SKM-1 (cell line): ENCODE measurements around the gene ABCA7.
"Not testable (repeated sequence)": the region's sequence is repeated elsewhere in the genome, so short reads cannot be mapped to it uniquely, and the experiment has no call there.

ENCODE experiments used
- DNase-seq: peaks from one replicate; lab custom pipeline; 2025; ENCODE audit not compliant: unreplicated experiment; lab: John Stamatoyannopoulos, UW

Gene ABCA7

DNA sequence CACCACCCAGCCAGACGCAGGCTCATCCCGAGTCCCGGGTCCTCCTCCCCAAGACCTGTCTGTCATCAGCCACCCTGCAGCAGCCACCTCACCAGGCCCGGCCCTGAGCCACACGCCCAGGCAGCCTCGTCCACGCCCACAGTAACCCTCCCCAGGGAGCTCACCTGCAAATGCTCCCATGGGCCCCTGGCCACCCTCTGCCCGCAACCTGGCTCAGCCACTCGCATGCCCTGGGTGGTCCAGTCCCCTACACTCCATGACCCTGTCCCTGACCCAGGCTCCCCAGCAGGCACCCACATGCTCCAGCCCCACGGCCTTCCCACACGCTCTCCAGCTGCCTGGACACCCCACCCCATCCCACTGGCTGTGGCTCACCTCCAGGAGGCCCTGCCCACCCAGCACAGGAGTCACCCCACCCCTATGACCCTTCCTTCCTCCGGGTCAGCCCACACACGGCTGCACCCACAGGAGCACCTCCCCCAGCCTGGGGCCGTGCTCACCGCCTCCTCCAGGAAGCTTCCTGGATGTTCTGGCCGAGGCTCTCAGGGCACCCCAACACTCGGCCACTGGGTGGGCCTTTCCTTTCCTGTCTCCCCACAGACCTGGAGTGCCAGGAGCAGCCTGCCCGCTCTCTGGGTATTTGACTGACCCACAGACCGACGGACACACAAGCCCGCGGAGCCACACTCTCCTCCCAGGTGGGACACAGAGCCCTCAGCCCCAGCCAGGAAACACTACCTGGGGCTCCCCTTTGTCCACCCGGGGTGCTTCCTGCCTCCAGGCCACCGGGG lies 22.6 kb upstream of the ABCA7 start:
- DNase-seq = no peak

DNA sequence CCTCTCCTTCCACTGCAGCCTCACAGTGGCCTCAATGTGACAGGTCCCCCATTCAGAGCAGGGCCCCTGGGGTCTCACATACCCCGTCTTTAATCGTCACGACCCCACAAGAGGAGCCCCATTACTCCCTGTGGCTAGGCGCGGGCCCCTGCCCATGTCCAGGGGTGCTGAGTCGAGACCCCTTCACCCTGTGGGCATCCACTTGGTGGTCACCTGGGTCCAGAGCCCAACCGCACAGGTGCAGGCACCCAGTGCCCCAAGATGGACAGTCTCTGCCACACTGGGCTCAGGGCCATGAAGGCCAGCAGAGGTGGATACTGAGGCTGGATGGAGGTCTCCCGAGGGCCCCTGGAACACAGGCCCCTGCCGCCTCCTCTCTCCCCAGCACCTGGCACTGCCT lies 22.0 kb upstream of the ABCA7 start:
- DNase-seq = no peak

DNA sequence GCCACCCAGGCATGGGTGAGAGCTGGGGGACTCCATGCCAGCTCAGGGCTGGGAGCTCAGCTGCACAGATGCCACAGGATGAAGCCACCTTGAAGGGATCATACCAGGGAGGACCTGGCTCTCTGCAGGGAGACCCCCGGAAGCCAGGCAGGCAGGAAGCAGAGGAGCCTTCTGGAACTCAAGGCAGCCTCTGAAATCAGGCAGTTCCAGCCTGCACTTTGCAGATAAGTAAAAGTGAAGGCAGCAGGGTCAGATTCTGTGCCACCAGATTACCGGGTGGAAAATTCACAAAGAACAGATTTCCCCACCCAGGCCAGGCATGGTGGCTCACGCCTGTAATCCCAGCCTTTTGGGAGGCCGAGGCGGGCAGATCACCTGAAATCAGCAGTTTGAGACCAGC lies 21.5 kb upstream of the ABCA7 start:
- no peak for DNase-seq

DNA sequence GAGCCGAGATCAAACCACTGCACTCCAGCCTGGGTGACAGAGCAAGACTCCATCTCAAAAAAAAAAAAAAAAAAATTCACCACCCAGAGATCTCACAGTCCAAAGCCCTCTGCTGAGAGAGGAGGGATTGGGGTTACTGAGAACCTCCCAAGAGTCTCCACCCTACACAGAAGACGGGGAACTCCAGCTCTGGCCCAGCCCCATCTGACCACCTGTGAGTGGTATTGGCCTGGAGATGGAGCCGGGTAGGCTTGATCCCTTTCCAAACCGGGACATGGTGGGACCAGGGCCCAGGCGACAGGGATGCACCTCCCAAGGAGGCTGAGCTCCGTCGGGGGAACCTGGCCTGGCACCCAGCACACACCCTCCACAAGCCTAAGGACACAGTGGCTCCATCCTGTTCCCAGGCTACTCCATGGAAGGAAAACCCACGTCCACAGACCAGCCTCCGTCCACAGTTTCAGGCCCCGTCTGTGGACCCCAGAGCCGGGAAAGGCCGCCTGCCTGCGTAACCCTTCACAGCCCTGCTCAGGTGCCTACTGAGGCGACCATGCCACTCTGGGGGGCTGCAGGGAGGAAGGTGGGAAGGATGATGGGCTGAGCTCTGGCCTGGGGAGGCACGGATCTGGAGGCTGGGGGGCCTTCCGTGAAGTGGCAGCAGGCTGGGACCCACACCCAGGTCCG lies 20.8 kb upstream of the ABCA7 start:
- no peak for DNase-seq

DNA sequence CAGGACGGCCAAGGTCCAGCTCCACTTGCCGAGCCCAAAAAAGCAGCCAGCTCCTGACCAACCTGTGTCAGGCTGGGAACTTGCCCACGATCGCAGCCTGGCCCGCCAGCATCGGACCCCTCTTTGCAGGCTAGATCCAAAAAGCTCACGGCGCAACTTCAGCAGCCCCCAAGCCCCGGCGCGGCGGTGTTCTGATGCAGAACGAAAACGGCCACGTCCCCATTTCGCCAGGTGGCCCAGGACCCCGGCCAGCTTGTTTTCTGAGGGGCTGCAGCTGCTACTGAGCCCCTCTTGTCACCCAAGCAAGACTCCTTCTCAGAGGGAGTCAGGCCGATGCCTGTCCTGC lies 20.3 kb upstream of the ABCA7 start:
- DNase-seq = no peak

DNA sequence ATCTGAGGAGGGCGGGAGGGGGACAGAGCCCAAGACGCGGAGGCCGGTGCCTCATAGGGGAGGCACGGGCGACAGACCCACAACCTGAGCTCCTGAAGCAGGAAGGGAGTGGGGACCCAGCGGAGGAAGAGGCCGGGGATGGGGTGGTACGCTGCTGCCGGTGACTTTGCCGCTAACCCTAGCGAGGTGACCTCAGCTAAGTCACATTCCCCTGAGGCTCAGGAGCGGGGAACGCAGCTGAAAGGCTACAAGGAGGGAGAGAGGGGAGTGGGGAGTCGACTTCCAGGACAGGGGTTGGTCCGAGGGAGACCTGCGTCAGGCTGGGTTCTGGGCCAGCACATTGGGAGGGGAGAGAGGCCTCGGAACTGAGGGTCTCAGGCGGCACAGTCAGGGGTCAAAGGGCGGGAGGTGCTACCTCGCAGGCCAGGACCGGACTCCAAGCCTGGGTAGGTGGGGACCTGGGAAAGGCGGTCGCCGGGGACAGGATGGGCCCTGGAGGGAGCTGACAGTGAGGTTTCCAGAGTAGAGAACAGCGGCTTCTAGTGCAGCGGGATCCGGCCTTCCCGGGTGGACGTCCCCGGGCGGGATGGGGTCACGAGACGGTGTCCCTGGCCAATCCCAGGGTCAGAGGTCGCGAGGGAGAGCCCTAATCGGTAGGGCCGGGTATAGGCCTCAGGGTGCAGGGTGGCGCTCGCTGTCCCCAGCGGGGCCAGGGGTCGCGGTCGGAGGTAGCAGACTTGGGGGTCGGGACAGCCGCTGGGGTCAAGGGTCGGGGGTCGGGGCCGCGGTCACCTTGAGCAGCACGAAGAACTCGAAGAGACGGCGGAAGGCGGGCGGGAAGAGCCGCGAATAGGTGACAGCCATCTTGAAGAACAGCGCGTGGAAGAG lies 19.7 kb upstream of the ABCA7 start:
- no peak for DNase-seq

DNA sequence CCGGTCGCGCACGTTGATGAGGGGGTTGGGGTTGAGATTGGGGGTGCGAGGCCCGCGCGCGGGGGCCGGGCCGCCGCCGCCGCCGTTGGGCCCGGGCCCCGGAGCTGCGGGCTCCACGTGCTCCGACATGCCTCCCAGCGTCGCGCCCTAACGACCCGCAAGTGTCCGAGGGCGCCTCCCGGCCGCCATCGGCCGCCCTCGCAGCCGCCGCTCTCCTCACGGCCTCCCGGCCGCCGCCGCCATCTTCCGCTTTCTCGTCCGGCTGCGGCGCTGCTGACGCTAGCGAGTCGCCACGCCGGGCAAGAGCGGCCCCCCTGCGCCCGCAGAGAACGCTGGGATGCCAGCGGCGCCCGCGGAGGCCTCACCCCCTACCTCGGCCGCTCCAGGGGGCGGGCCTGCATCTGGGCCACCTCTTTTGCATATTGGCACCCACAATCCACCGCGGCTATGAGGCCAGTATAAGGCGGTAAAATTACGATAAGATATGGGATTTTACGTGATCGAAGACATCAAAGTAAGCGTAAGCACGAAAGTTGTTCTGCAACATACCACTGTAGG lies 19.0 kb upstream of the ABCA7 start, which contains the start of gene TMEM259:
Gene TMEM259, minus strand, starts transcription at position 256 of the 558 bp plus-strand sequence. Its CDS starts 127 bp downstream, at position 129.
- peak; percentile 90 for DNase-seq

DNA sequence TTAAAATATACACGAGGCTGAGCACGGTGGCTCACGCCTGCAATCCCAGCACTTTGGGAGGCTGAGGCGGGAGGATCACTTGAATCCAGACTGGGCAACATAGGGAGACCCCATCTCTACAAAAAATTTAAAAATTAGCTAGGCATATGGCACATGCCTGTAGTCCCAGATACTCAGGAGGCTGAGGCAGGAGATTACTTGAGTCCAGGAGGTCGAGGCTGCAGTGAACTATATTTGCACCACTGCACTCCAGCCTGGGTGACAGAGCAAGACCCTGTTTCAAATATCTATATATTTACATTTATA lies 16.1 kb upstream of the ABCA7 start:
- DNase-seq = not testable (repeated sequence)

DNA sequence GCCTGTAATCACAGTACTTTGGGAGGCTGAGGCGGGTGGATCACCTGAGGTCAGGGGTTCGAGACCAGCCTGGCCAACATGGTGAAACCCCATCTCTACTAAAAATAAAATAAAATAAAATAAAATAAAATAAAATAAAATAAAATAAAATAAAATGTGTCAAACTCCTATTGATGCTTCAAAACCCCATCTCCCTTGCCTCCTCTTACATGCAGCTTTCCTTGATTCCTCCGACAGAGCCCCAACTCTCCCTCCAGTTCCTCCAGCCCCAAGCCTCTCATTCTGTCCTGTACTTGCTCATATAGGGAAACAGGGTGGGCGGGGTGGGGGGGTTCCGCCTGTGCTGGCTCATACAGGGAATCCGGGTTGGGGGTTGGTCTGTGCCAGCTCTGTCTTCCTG lies 14.8 kb upstream of the ABCA7 start:
- DNase-seq = not testable (repeated sequence)

DNA sequence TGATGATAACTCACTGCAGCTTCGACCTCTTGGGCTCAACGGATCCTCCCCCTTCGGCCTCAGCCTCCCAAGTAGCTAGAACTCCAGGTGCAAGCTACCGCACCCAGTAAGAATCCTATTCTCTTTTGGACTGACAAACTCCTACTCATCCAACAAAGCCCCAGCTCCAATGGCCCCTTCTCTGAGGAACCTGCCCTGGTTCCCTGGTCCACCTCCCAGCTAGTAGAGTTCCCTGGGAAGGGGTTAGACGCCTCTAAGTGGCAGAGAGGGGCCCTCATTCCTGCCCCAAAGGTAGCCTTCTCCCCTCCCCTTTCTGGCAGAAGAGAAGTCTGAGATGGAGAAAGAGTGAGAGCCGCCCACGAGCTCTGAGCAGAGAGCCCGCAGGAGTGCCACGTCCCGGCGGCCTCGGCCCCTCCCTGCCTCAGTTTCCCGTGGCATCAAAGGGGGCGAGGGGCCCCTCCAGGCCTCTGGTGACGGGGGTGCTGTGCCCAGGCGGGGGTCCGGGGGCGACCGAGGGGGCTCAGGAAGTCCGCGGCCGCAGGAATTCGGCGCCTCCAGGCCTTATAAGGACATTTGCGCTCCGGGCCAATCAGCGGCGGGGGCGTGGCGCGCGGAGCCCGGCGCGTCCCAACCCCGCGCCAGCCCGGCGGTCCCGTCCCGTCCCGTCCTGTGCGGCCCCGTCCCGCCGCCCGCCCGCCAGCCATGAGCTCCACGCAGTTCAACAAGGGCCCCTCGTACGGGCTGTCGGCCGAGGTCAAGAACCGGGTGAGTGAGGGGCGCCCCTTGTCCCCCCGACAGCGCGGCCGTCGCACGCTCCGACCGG lies 13.7 kb upstream of the ABCA7 start, which contains the start of gene CNN2:
Gene CNN2, plus strand, starts transcription at position 649 of the 823 bp plus-strand sequence. Its CDS starts 54 bp downstream, at position 703.
- DNase-seq = peak; percentile 29

DNA sequence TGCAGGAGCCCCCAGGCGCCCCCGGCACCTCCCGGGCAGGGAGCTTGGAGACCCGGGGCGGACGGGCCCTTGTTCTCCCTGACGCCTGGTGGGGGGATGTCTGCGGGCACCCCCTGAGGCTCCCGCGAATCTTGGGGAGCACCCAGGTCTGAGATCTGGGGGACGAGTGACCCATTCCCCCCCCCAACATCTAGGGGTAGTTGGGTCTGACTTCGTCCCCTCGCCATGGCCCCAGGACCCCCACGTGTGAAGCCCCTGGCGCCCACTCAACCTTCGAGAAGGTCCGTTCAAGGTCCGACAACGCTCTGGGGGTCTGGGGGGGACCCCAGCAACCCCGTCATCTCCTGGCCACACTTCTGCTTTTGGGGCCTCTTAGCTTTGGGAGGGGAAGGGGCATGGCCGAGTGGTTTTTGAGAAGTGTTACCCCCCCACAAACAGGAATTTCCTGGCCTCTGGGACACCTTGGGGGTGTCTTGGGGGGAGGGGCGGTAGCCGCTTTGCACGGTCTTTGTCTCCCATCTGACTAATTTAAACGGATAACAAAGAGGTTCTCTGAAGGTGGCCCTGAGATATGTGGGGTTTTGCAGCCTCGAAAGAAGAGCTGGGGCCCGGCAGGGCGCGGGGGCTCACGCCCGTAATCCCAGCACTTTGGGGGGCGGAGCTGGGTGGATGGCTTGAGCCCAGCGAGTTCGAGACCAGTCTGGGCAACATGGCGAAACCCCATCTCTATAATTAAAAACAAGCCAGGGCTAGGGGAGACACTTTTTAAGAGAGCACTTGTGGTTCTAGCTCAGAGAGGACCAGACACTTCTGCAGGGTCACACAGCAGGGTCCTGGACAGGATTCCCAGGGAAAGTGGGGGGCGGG lies 12.9 kb upstream of the ABCA7 start:
- no peak for DNase-seq

DNA sequence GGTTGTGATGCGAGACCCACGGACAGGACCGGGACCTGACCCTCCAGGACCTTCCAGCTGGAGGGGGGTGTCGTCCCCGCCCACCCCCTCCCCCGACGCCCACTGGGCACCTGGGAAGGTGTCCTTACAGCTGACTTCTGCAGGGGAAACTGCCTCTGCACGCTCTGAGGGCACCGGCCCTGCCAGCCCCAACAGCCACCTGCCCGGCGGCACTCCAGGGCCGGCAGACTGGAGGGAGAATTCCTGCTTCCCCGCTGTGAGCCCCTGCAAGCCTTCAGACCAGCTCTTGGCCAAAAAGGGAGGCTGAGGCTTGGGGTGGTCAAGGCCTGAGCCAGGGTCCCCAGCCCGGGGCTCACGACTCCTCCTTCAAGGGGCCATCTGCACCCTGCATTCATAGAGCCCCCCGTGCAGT lies 12.3 kb upstream of the ABCA7 start:
- DNase-seq = no peak

DNA sequence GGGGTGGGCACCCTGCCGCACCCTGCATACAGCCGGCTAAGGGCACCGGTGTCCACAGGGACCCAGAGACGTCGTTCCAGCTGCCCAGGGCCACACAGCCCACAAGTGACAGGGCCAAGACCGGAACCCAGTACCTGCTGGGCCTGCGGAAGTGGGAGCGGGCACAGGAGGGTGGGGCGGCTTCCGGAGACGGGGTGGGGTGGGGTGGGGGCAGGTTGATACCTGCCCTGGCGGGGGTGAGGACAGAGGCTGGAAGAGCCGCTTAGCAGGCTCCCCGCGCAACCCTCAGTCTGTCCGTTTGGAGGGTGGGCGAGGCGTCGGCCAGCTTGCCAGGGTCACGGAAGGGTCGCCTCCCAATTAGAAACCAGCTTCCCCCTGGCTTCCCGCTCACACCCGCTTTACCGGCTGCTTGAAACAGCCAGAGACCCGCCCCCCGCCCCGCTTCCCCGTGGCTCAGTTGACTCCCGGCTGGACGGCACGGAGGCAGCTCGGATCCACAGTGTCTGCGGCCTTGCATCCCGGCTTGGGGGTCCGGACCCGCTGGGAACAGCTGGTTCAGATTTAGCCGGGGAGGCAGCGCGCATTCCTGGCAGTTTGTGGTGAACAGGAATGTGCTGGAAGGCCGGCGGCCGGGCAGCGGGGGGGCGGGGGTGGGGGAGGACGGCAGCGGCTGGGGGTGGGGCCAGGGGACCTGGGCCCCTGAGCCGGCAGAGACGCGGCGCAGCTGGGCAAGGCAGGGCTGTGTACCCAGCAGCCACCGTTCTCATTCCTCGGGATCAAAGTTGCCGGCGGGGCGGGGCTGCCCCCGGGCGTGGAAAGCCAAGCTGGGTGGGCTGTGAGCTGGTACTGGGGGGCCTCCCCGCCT lies 11.6 kb upstream of the ABCA7 start:
- peak; percentile 53 for DNase-seq

DNA sequence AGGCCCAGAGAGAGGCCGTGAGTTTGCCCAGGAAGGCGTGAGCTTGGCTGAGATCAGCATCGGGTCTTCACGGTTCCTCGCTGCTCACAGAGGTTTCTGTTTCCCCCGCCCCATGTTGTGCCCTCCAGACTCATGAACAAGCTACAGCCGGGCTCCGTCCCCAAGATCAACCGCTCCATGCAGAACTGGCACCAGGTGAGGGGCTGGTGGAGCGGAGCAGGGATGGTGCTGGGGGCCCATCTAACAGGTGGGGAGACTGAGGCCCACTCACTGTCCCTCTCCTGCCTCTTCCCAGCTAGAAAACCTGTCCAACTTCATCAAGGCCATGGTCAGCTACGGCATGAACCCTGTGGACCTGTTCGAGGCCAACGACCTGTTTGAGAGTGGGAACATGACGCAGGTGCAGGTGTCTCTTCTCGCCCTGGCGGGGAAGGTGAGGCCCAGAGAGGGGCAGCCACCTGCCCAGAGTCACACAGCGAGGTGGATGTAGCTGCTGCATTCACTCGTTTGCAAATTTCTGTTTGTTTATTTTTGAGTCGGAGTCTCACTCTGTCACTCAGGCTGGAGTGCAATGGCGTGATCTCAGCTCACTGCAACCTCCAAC lies 7.5 kb upstream of the ABCA7 start:
- DNase-seq = no peak

DNA sequence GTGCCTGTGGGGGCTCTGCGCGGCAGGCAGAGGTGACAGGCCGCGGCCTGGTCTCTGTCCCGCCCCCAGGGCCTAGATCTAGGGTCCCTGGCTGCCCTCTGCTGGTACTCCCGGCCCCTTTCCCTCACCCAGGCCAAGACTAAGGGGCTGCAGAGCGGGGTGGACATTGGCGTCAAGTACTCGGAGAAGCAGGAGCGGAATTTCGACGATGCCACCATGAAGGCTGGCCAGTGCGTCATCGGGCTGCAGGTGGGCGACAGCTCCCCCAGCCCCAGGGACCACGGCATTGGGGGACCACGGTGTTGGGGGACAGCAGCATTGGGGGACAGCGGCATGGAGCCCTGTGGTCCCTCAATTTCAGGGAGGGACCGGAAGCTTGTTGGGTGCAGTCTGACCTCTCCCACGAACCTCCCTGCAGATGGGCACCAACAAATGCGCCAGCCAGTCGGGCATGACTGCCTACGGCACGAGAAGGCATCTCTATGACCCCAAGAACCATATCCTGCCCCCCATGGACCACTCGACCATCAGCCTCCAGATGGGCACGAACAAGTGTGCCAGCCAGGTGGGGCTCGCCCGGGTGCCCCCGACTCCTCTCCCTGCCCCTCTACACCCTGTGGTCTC lies 3.8 kb upstream of the ABCA7 start:
- no peak for DNase-seq

DNA sequence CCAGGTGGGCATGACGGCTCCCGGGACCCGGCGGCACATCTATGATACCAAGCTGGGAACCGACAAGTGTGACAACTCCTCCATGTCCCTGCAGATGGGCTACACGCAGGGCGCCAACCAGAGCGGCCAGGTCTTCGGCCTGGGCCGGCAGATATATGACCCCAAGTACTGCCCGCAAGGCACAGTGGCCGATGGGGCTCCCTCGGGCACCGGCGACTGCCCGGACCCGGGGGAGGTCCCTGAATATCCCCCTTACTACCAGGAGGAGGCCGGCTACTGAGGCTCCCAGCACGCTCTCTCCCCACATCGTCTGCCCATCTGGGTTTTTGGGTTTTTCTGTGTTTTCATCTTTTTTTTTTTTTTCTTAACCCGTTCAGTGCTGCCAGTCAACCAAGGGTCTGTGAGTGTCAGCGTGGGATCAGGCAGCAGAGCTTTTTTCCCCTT lies 2.3 kb upstream of the ABCA7 start:
- DNase-seq = no peak

DNA sequence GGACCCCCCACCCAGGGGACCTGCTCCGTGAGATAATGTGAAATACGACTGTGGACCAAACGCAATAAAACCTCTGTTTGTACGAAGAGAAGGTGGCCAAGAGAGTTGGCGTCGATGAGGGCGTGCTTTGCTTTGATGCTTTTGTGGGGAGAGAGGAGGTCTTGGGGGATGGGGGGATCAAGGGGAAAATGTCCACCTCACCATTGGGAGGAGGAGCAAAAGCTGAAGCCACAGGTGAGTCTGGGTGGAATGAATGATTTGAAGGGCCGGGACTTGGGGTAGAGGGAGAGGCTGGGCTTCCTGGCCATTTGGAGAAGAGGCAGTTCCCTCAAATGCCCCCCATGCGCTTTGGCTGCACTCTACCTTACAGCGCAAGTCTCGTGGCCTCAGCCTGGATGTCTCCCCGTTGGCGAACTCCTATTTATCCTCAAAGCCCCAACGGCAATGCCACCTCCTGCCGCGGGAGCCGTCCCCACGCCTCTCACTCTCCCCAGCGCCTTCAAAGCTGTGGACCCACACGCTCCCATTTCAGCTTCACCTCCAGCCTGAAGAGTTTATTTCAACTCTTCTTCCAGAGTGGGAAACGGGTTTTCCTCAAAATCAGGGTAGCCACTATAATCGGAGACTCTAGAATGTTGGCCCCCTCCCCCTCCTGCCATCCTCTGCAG lies 795 bp upstream of the ABCA7 start:
- DNase-seq = no peak
